Esophagus muscularis mucosa (tissue), 4 donors: ENCODE results near the gene RAB3B. TPM values are rescaled to one million over a fixed set of nuclear protein-coding genes. Genes with fewer than 3 reads are reported as not detected.

ENCODE experiments used
- DNase-seq: peaks from one replicate; pipeline ENCODE4 v3.0.0-alpha.2; 2017; ENCODE audit errors: extremely low spot score
- H3K27ac ChIP-seq, 4 donors: fragments of 200-600 bp; sonication (generic); replicated peaks in 1 of 4; 1 replicate in 3 of 4; 2 replicates in 1 of 4; pipeline ENCODE4 v1.5.1; 2016 to 2019; ENCODE audit warnings: mild to moderate bottlenecking in 1 of 4
- H3K27me3 ChIP-seq, 4 donors: fragments of 200-600 bp; sonication (generic); one replicate each; pipeline versions ENCODE4 v1.5.1 to v1.6.0; 2016 to 2019
- H3K36me3 ChIP-seq, 4 donors: fragments of 200-600 bp; sonication (generic); one replicate each; pipeline ENCODE4 v1.5.1; 2016 to 2019
- H3K4me1 ChIP-seq, 4 donors: fragments of 200-600 bp; sonication (generic); one replicate each; pipeline ENCODE4 v1.5.1; 2016 to 2019
- H3K4me3 ChIP-seq, 4 donors: fragments of 200-600 bp; sonication (generic); 1 replicate in 2 of 4; 2 replicates in 2 of 4; pipeline ENCODE4 v1.5.1; 2016 to 2019; ENCODE audit warnings: mild to moderate bottlenecking in 4 of 4, moderate library complexity in 1 of 4
- H3K9me3 ChIP-seq, 4 donors: fragments of 200-600 bp; sonication (generic); 1 replicate in 3 of 4; 2 replicates in 1 of 4; pipeline ENCODE4 v1.5.1; 2016 to 2019
- CTCF ChIP-seq, 3 experiments: fragments of 200-600 bp in 2 of 3; fragments of 450-650 bp in 1 of 3; sonication (generic) in 2 of 3; IDR thresholded peaks; one replicate each; pipeline ENCODE4 v1.5.1; 2017 to 2019; ENCODE audit warnings: antibody characterized with exemption in 3 of 3, mild to moderate bottlenecking in 2 of 3, moderate library complexity in 1 of 3
- EP300 ChIP-seq: sonication (generic); formaldehyde crosslinking; IDR thresholded peaks from one replicate; pipeline ENCODE4 v1.6.1; 2017; ENCODE audit warnings: antibody characterized with exemption
- POLR2A ChIP-seq: fragments of 450-650 bp; IDR thresholded peaks from one replicate; pipeline ENCODE4 v1.6.1; 2017; ENCODE audit warnings: antibody characterized with exemption, moderate library complexity, mild to moderate bottlenecking, low read depth
- POLR2AphosphoS5 ChIP-seq, 2 donors: sonication (generic); formaldehyde crosslinking; IDR thresholded peaks; one replicate each; pipeline ENCODE4 v1.6.1; 2017; ENCODE audit warnings: antibody characterized with exemption in 2 of 2
- WGBS: methylation state at CpG from one replicate; pipeline ENCODE4 v1.1.5; 2018; 5-methylcytosine and 5-hydroxymethylcytosine counted together
- intact Hi-C: fragments of 100-400 bp; cut with DNase I; formaldehyde crosslinking; loops from one replicate; pipeline ENCODE4 v1.15.1; 2023
- total RNA-seq, 4 donors: library from RNA; depleted of rRNA; stranded (reverse); fragments of >200 nt; gene quantifications; one replicate each; pipeline versions ENCODE4 v1.1.0 to v1.2.1, GENCODE V29; 2016

Gene RAB3B
- total RNA-seq, 4 donors from 2014 or later, result 0.42 to 1.3 (median 0.83) TPM

GRCh38 chr1:51978099-51978498 lies 12.4 kb downstream of the RAB3B start:
- no peak overlapping the region for H3K27ac ChIP-seq
- no peak for DNase-seq
- no peak for TF ChIP-seq CTCF (IDR thresholded peaks at IDR 0.05)
- TF ChIP-seq POLR2AphosphoS5 (IDR thresholded peaks at IDR 0.05), result no peak
- TF ChIP-seq POLR2A, result no peak
- TF ChIP-seq EP300, result no peak
- H3K4me1 ChIP-seq, result no peaks in the 10 kb centered on the region
- intact Hi-C loops, result no loop called here
- H3K9me3 ChIP-seq, result no peaks in the 10 kb centered on the region
- H3K36me3 ChIP-seq, result no peaks in the 10 kb centered on the region
- H3K27me3 ChIP-seq, result no peaks in the 10 kb centered on the region
- no peak overlapping the region for H3K4me3 ChIP-seq

GRCh38 chr1:51976846-51977602 lies 13.5 kb downstream of the RAB3B start:
- no peak for TF ChIP-seq EP300
- TF ChIP-seq CTCF (IDR thresholded peaks at IDR 0.05), result no peak
- TF ChIP-seq POLR2A, result no peak
- TF ChIP-seq POLR2AphosphoS5 (IDR thresholded peaks at IDR 0.05), result no peak
- Histone ChIP-seq H3K9me3 (no peaks in the 10 kb centered on the region), H3K4me1 (no peaks in the 10 kb centered on the region), H3K4me3 (no peak overlapping the region), H3K27me3 (no peaks in the 10 kb centered on the region), H3K36me3 (no peaks in the 10 kb centered on the region), H3K27ac (no peak overlapping the region)
- no peak for DNase-seq
- WGBS, result 86% methylated on average over 12 of the region's 12 CpGs
- intact Hi-C loops, result no loop called here

- DNase-seq, result no peak
- no peak overlapping the region for H3K27ac ChIP-seq
- no peaks in the 10 kb centered on the region for H3K9me3 ChIP-seq
- no peak overlapping the region for H3K4me3 ChIP-seq
- intact Hi-C loops, result no loop called here
- H3K36me3 ChIP-seq, result no peaks in the 10 kb centered on the region
- no peaks in the 10 kb centered on the region for H3K4me1 ChIP-seq
- no peaks in the 10 kb centered on the region for H3K27me3 ChIP-seq
- 93% methylated on average over 1 of the region's 1 CpG for WGBS
- no peak for TF ChIP-seq EP300
- TF ChIP-seq CTCF (IDR thresholded peaks at IDR 0.05), result no peak
- no peak for TF ChIP-seq POLR2A
- TF ChIP-seq POLR2AphosphoS5 (IDR thresholded peaks at IDR 0.05), result no peak
Measured at GRCh38 chr1:51973587-51974474, 16.7 kb downstream of the RAB3B start.

GRCh38 chr1:51969038-51969705 lies 21.3 kb downstream of the RAB3B start:
- 85% methylated on average over 8 of the region's 8 CpGs for WGBS
- intact Hi-C loops, result no loop called here
- peaks cover 0 to 11% (median 0%) of the 10 kb centered on the region in 4 donors for H3K27me3 ChIP-seq
- DNase-seq, result no peak
- no peaks in the 10 kb centered on the region for H3K9me3 ChIP-seq
- no peaks in the 10 kb centered on the region for H3K4me1 ChIP-seq
- H3K27ac ChIP-seq, result no peak overlapping the region
- TF ChIP-seq CTCF (IDR thresholded peaks at IDR 0.05), result no peak
- TF ChIP-seq POLR2A, result no peak
- TF ChIP-seq POLR2AphosphoS5 (IDR thresholded peaks at IDR 0.05), result no peak
- no peaks in the 10 kb centered on the region for H3K36me3 ChIP-seq
- no peak overlapping the region for H3K4me3 ChIP-seq
